ENCODE data around the gene AAK1. TPM values are rescaled to one million over a fixed set of nuclear protein-coding genes. Genes with fewer than 3 reads are reported as not detected.

AAK1 gene
- total RNA-seq, 4 donors from 2014 or later = 34.8 to 109 (median 70.2) TPM

Small RNA genes lying within 50 kb of the gene (small RNA-seq; reads per million reads assigned to genes)
- gene RN7SL604P = 0 reads per million in 4 donors
- gene SNORA36C = 0 reads per million in 4 donors

Other genes starting within 250 kb of the AAK1 start
- 10 to 100 TPM in 3 of 4 donors, 1 to 10 TPM in 1; 6.7 to 84.8 (median 45.0) TPM for gene NFU1, start 206.3 kb downstream of the AAK1 start, total RNA-seq
- gene ANXA4, start 98.4 kb upstream of the AAK1 start, total RNA-seq = 100 to 1,000 TPM in 2 of 4 donors, 10 to 100 TPM in 2; 33.3 to 125 (median 99.4) TPM
- 10 to 100 TPM in 3 of 4 donors, 1 to 10 TPM in 1; 5.0 to 82.3 (median 20.9) TPM for gene GMCL1, start 185.9 kb upstream of the AAK1 start, total RNA-seq